Keratinocyte (primary cell): Measurements from ENCODE around the gene ASPHD2. TPM values are rescaled to one million over a fixed set of nuclear protein-coding genes. Genes with fewer than 3 reads are reported as not detected.

Experiments
- DNase-seq: peaks from one replicate; pipeline ENCODE4 v3.0.0-alpha.2; 2011; ENCODE audit warnings: low read depth, missing footprints, low spot score
- FAIRE-seq: peaks from 2 replicates; lab custom pipeline; 2011; peaks lifted over from hg19 to GRCh38; lab: Jason Lieb, UNC
- H2AFZ ChIP-seq: 2 replicates; pipeline ENCODE4 v1.6.0; 2012; ENCODE audit warnings: low read length, control low read depth, inconsistent platforms; ENCODE audit not compliant: control insufficient read depth
- H3K27ac ChIP-seq: 2 replicates; pipeline ENCODE4 v1.5.1; 2011; ENCODE audit warnings: low read length; ENCODE audit not compliant: control insufficient read depth, insufficient read depth
- H3K27me3 ChIP-seq: 3 replicates; pipeline ENCODE4 v1.6.0; 2011; ENCODE audit warnings: low read length; ENCODE audit not compliant: control insufficient read depth, insufficient read depth; ENCODE audit errors: extremely low read depth
- H3K36me3 ChIP-seq, 2 experiments: 2 replicates in 1 of 2; 3 replicates in 1 of 2; pipeline ENCODE4 v1.5.1; 2011; ENCODE audit warnings: low read length in 2 of 2, mild to moderate bottlenecking in 1 of 2; ENCODE audit not compliant: control insufficient read depth in 2 of 2, insufficient read depth in 2 of 2; ENCODE audit errors: extremely low read depth in 1 of 2
- H3K4me1 ChIP-seq: 3 replicates; pipeline ENCODE4 v1.5.1; 2011; ENCODE audit warnings: low read length; ENCODE audit not compliant: control insufficient read depth, insufficient read depth; ENCODE audit errors: extremely low read depth
- H3K4me2 ChIP-seq: 3 replicates; pipeline ENCODE4 v1.6.0; 2011; ENCODE audit warnings: low read depth, low read length; ENCODE audit not compliant: control insufficient read depth, insufficient read depth; ENCODE audit errors: extremely low read depth
- H3K4me3 ChIP-seq, 3 experiments: fragments of 200-600 bp in 1 of 3; sonication (generic) in 1 of 3; 2 replicates in 2 of 3; 3 replicates in 1 of 3; pipeline ENCODE4 v1.5.1; 2011 to 2016; ENCODE audit warnings: low read length in 3 of 3, mild to moderate bottlenecking in 3 of 3, control low read depth in 2 of 3, inconsistent platforms in 1 of 3, low read depth in 1 of 3, mixed read lengths in 1 of 3, mixed run types in 1 of 3, moderate library complexity in 1 of 3; ENCODE audit not compliant: control insufficient read depth in 2 of 3, insufficient read depth in 2 of 3; ENCODE audit errors: extremely low read depth in 1 of 3
- H3K79me2 ChIP-seq: 2 replicates; pipeline ENCODE4 v1.6.0; 2012; ENCODE audit warnings: low read length; ENCODE audit not compliant: control insufficient read depth, insufficient read depth
- H3K9ac ChIP-seq: 3 replicates; pipeline ENCODE4 v1.6.0; 2011; ENCODE audit warnings: low read length; ENCODE audit not compliant: control insufficient read depth, insufficient read depth; ENCODE audit errors: extremely low read depth
- H3K9me1 ChIP-seq: 3 replicates; pipeline ENCODE4 v1.6.0; 2011; ENCODE audit warnings: low read length; ENCODE audit not compliant: control insufficient read depth, insufficient read depth; ENCODE audit errors: extremely low read depth
- H3K9me3 ChIP-seq: 2 replicates; pipeline ENCODE4 v1.5.1; 2012; ENCODE audit warnings: low read depth, low read length; ENCODE audit not compliant: control insufficient read depth
- H4K20me1 ChIP-seq: 3 replicates; pipeline ENCODE4 v1.6.0; 2011; ENCODE audit warnings: low read length; ENCODE audit not compliant: control insufficient read depth, insufficient read depth; ENCODE audit errors: extremely low read depth
- CTCF ChIP-seq, 3 experiments: IDR thresholded peaks in 1 of 3; conservative IDR thresholded peaks in 1 of 3; optimal IDR thresholded peaks in 1 of 3; 2 replicates in 2 of 3; 3 replicates in 1 of 3; pipeline versions ENCODE3 to v1.5.1; 2011; ENCODE audit warnings: low read length in 3 of 3, mild to moderate bottlenecking in 3 of 3, moderate library complexity in 2 of 3, control low read depth in 1 of 3, inconsistent platforms in 1 of 3; ENCODE audit not compliant: insufficient read depth in 2 of 3; ENCODE audit errors: extremely low read depth in 1 of 3
- EZH2 ChIP-seq: IDR thresholded peaks from one replicate; pipeline ENCODE4 v1.6.1; 2012; ENCODE audit warnings: inconsistent platforms, mild to moderate bottlenecking, low read length, moderate library complexity
- dilution Hi-C: fragments of 300-500 bp; cut with MboI; formaldehyde crosslinking; loops from one replicate; pipeline ENCODE4 v1.7.0; 2020; ENCODE audit warnings: low sequenced_read_pairs; ENCODE audit not compliant: extremely low pct_ligation_motif_present
- polyA plus RNA-seq, 5 experiments: library from polyadenylated mRNA; depleted of rRNA in 3 of 5; stranded (reverse) in 3 of 5; stranded (forward) in 1 of 5; unstranded in 1 of 5; fragments of >200 nt; gene quantifications; 1 replicate in 1 of 5; 2 replicates in 3 of 5; 3 replicates in 1 of 5; pipeline versions ENCODE4 v1.2.1 to v1.2.3, GENCODE V29; 2011 to 2012; ENCODE audit warnings: missing spikeins in 2 of 5, low read depth in 1 of 5, low replicate concordance in 1 of 5

Gene ASPHD2
- polyA plus RNA-seq, 1 donor (not counting 4 experiments of a cell fraction or from before 2014, with no cell fraction given): 3.5 TPM

GRCh38 chr22:26463101-26463661 lies 34.1 kb downstream of the ASPHD2 start:
- H3K36me3 ChIP-seq: peaks cover 9 to 70% of the 10 kb centered on the region in 2 experiments
- dilution Hi-C loops: no loop called here
- no peaks in the 10 kb centered on the region for H4K20me1 ChIP-seq
- no peak overlapping the region for H3K4me3 ChIP-seq
- H3K4me1 ChIP-seq: peaks cover 44% of the 10 kb centered on the region
- H3K9me1 ChIP-seq: no peaks in the 10 kb centered on the region
- H3K4me2 ChIP-seq: peak overlapping the region; percentile 47
- no peaks in the 10 kb centered on the region for H3K9me3 ChIP-seq
- no peak overlapping the region for H2AFZ ChIP-seq
- FAIRE-seq: peak; percentile 86
- H3K9ac ChIP-seq: peak overlapping the region; percentile 32
- H3K79me2 ChIP-seq: peaks cover 5% of the 10 kb centered on the region
- peak overlapping the region; percentile 53 for H3K27ac ChIP-seq
- TF ChIP-seq CTCF (optimal IDR thresholded peaks at IDR 0.05 in 1 of 3, IDR thresholded peaks at IDR 0.05 in 1 of 3, conservative IDR thresholded peaks at IDR 0.05 in 1 of 3; ENCODE audit: extremely low read depth in 1 of 3, insufficient read depth in 2 of 3, low read length in 3 of 3) (no peak), EZH2 (no peak)
- H3K27me3 ChIP-seq: no peaks in the 10 kb centered on the region
- no peak for DNase-seq

GRCh38 chr22:26463688-26464087 lies 34.6 kb downstream of the ASPHD2 start:
- Histone ChIP-seq H3K36me3 (peaks cover 11 to 70% of the 10 kb centered on the region in 2 experiments), H3K4me3 (no peak overlapping the region), H3K27ac (peak overlapping the region; percentile 53), H3K9ac (peak overlapping the region; percentile 32), H3K4me2 (peak overlapping the region; percentile 47), H3K4me1 (peaks cover 44% of the 10 kb centered on the region), H4K20me1 (no peaks in the 10 kb centered on the region), H3K9me1 (no peaks in the 10 kb centered on the region), H3K9me3 (no peaks in the 10 kb centered on the region), H3K79me2 (peaks cover 2% of the 10 kb centered on the region), H2AFZ (no peak overlapping the region), H3K27me3 (no peaks in the 10 kb centered on the region)
- DNase-seq: no peak
- FAIRE-seq: no peak
- TF ChIP-seq EZH2 (no peak), CTCF (optimal IDR thresholded peaks at IDR 0.05 in 1 of 3, IDR thresholded peaks at IDR 0.05 in 1 of 3, conservative IDR thresholded peaks at IDR 0.05 in 1 of 3; ENCODE audit: extremely low read depth in 1 of 3, insufficient read depth in 2 of 3, low read length in 3 of 3) (no peak)
- dilution Hi-C loops: no loop called here
